Activated naive CD4-positive, alpha-beta T cell treated with anti-CD3 and anti-CD28 coated beads, Interleukin-2, amount 10 ng/mL, durations not matched to agents 7 days and 5 days (primary cell): ENCODE results near the gene ZNF253.
"Not testable (repeated sequence)": the region's sequence is repeated elsewhere in the genome, so short reads cannot be mapped to it uniquely, and the experiment has no call there.

Source experiments
- CTCF ChIA-PET: fragments of 350-600 bp; sonication (Branson Sonifier 250); formaldehyde crosslinking; loops from one replicate; lab custom pipeline; 2021; ENCODE audit warnings: antibody characterized with exemption; lab: Charles Lee
- DNase-seq: peaks from one replicate; pipeline ENCODE4 v3.0.0-alpha.2; 2020
- H3K27ac Mint-ChIP-seq: one replicate; pipeline ENCODE4 v1.8.0; 2021; ENCODE audit warnings: mild to moderate bottlenecking, moderate library complexity, mixed read lengths
- H3K27me3 Mint-ChIP-seq: one replicate; pipeline ENCODE4 v1.8.0; 2021; ENCODE audit warnings: mild to moderate bottlenecking, mixed read lengths
- H3K36me3 Mint-ChIP-seq: one replicate; pipeline ENCODE4 v1.8.0; 2021; ENCODE audit warnings: mixed read lengths
- H3K4me1 Mint-ChIP-seq: one replicate; pipeline ENCODE4 v1.8.0; 2021; ENCODE audit warnings: mixed read lengths
- H3K4me3 Mint-ChIP-seq: one replicate; pipeline ENCODE4 v1.8.0; 2021; ENCODE audit warnings: mild to moderate bottlenecking, moderate library complexity, mixed read lengths
- H3K9me3 Mint-ChIP-seq: one replicate; pipeline ENCODE4 v1.8.0; 2021; ENCODE audit warnings: mixed read lengths

ZNF253 gene

DNA sequence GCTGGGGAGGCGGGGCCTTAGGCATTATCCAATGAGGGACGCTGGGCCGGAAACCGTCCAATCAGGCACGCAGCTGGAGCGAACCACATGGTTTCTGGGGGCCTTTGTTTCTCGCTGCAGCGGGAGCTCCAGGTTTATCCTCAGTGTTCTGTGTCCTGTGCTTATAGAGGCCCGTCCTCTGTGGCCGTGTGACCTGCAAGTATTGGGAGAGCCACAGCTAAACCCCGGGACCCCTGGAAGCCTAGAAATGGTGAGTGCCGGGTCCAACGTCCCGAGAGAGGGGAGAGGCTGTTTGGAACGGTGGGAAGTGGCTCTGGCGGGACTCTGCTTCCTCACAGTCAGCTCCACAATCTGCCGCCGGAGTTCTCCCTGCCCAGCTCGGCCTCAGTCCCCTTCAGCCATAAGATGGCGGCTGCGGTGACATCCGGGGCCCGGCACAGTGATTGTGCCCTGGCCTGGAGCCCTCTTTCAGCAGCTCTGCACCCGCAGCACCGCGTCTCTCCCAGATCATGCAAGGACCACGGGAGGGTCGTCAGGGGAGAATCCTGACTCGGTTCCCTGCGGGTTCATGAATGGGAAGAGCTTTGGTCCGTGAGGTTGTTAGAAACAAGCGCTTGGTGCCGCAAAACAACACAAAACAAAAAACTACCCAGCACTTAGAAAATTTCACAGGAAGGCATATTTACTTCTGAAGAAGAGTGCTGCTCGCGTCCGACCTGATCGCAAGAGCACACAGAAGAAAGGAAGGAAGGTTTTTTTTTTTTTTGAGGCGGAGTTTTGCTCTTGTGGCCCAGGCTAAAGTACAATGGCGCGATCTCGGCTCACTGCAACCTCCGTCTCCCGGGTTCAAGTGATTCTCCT, at the start of gene ZNF253:
TSS of gene ZNF253 (plus strand) at position 133 of the 861 bp plus-strand sequence. CDS start at position 248, 115 bp downstream.
- peaks cover 32% of the 10 kb centered on the region for H3K36me3 Mint-ChIP-seq
- peak within 1 kb of the TSS; percentile 97 for H3K4me3 Mint-ChIP-seq
- peaks cover 2% of the 10 kb centered on the region for H3K27me3 Mint-ChIP-seq

GRCh38 chr19:19816679-19817078, 49.0 kb upstream of the ZNF253 start:
- H3K36me3 Mint-ChIP-seq: peaks cover 85% of the 10 kb centered on the region
- H3K27me3 Mint-ChIP-seq: peaks cover 6% of the 10 kb centered on the region
- H3K4me1 Mint-ChIP-seq: peaks cover 21% of the 10 kb centered on the region
- H3K9me3 Mint-ChIP-seq: peaks cover 68% of the 10 kb centered on the region
- CTCF ChIA-PET: no interaction called here
- H3K4me3 Mint-ChIP-seq: no peak overlapping the region
- DNase-seq: no peak
- H3K27ac Mint-ChIP-seq: peak overlapping the region; percentile 96

More for the DNA sequence above, at the start of gene ZNF253:
- DNase-seq: peak; percentile 98
- CTCF ChIA-PET: interaction anchor here (0.7 to 0.8 kb wide), 2 partner anchors 13 to 133 kb away, joined by 3 read pairs; partner anchors contain the start of gene ZNF14
- Mint-ChIP-seq H3K27ac (peak within 1 kb of the TSS; percentile 99), H3K9me3 (peaks cover 34% of the 10 kb centered on the region), H3K4me1 (peaks cover 22% of the 10 kb centered on the region)

DNA sequence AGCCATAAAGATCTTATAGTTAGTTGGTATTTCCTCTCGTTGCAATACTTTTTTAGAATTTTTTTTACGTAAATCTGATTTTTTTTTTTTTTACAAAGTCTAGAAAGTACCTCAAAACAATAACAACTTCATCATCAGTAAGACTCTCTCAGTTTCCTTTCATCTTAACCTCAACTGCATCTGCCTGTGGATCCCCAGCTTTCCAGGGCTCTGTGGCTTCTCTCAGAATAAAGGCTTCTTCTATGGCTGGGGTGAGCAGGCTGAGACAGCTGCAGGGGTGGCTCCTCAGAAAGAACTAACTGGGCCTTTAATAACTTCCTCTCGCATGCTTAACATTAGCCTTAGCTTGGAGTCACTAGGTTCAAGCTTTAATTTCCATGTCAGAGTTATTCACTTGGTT, 48.3 kb upstream of the ZNF253 start:
- Mint-ChIP-seq H3K4me1 (peaks cover 23% of the 10 kb centered on the region), H3K9me3 (peaks cover 62% of the 10 kb centered on the region), H3K27ac (peak overlapping the region; percentile 96), H3K4me3 (no peak overlapping the region), H3K36me3 (peaks cover 79% of the 10 kb centered on the region), H3K27me3 (peaks cover 7% of the 10 kb centered on the region)
- DNase-seq: peak; percentile 59
- CTCF ChIA-PET: interaction anchor here (0.8 kb wide), 1 partner anchor 41 kb away, joined by 4 read pairs; no protein-coding TSS in a partner anchor

GRCh38 chr19:19820774-19821320, 44.8 kb upstream of the ZNF253 start:
- Mint-ChIP-seq H3K27ac (peak overlapping the region; percentile 100), H3K4me3 (peak overlapping the region; percentile 99), H3K36me3 (peaks cover 57% of the 10 kb centered on the region), H3K9me3 (peaks cover 55% of the 10 kb centered on the region), H3K27me3 (peaks cover 7% of the 10 kb centered on the region), H3K4me1 (peaks cover 23% of the 10 kb centered on the region)
- CTCF ChIA-PET: no interaction called here
- no peak for DNase-seq

- H3K9me3 Mint-ChIP-seq: peaks cover 57% of the 10 kb centered on the region
- H3K4me1 Mint-ChIP-seq: peaks cover 23% of the 10 kb centered on the region
- peaks cover 53% of the 10 kb centered on the region for H3K36me3 Mint-ChIP-seq
- peaks cover 7% of the 10 kb centered on the region for H3K27me3 Mint-ChIP-seq
- H3K4me3 Mint-ChIP-seq: peak within 1 kb of the TSS; percentile 99
- CTCF ChIA-PET: interaction anchor here (0.5 to 1.2 kb wide), 3 partner anchors 12 to 461 kb away, joined by 3 to 5 read pairs (median 3); no protein-coding TSS in a partner anchor
- peak; percentile 97 for DNase-seq
- H3K27ac Mint-ChIP-seq: peak within 1 kb of the TSS; percentile 100
Observed at GRCh38 chr19:19821366-19821951, 44.2 kb upstream of the ZNF253 start, which contains the start of gene ZNF506. Gene ZNF506 (minus strand): TSS chr19:19821750. CDS start chr19:19821603, 147 bp downstream.

DNA sequence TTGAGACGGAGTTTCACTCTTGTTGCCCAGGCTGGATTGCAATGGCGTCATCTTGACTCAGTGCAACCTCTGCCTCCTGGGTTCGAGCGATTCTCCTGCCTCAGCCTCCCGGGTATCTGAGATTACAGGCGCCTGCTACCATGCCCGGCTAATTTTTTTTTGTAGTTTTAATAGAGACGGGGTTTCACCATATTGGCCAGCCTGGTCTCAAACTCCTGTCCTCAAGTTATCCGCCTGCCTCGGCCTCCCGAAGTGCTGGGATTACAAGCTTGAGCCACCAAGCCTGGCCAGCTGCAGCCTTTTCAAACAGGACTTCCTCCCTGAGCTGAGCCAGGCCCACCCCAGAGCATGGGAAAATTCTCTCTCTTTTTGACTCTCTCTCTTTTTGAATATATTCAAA, 43.7 kb upstream of the ZNF253 start:
- H3K4me1 Mint-ChIP-seq: peaks cover 22% of the 10 kb centered on the region
- CTCF ChIA-PET: interaction anchor here (0.7 to 1.2 kb wide), 3 partner anchors 12 to 49 kb away, joined by 3 to 5 read pairs (median 3); no protein-coding TSS in a partner anchor
- not testable (repeated sequence) for H3K27me3 Mint-ChIP-seq, DNase-seq
- peak overlapping the region; percentile 100 for H3K27ac Mint-ChIP-seq
- H3K4me3 Mint-ChIP-seq: peak overlapping the region; percentile 99
- peaks cover 51% of the 10 kb centered on the region for H3K36me3 Mint-ChIP-seq
- peaks cover 60% of the 10 kb centered on the region for H3K9me3 Mint-ChIP-seq

GRCh38 chr19:19823916-19824315, 41.8 kb upstream of the ZNF253 start:
- Mint-ChIP-seq H3K27me3 (peaks cover 7% of the 10 kb centered on the region), H3K27ac (peak overlapping the region; percentile 11), H3K4me1 (peaks cover 10% of the 10 kb centered on the region), H3K9me3 (peaks cover 64% of the 10 kb centered on the region), H3K4me3 (no peak overlapping the region), H3K36me3 (peaks cover 42% of the 10 kb centered on the region)
- CTCF ChIA-PET: no interaction called here
- no peak for DNase-seq

- Mint-ChIP-seq H3K27me3 (no peaks in the 10 kb centered on the region), H3K4me3 (no peak overlapping the region), H3K9me3 (peaks cover 68% of the 10 kb centered on the region), H3K36me3 (peaks cover 25% of the 10 kb centered on the region), H3K27ac (no peak overlapping the region), H3K4me1 (peaks cover 2% of the 10 kb centered on the region)
- DNase-seq: no peak
- CTCF ChIA-PET: no interaction called here
Observed at GRCh38 chr19:19826875-19827274, 38.8 kb upstream of the ZNF253 start.

- Mint-ChIP-seq H3K27ac (no peak overlapping the region), H3K4me3 (no peak overlapping the region), H3K27me3 (no peaks in the 10 kb centered on the region), H3K4me1 (no peaks in the 10 kb centered on the region), H3K9me3 (peaks cover 48% of the 10 kb centered on the region), H3K36me3 (peaks cover 19% of the 10 kb centered on the region)
- no peak for DNase-seq
- CTCF ChIA-PET: no interaction called here
Observed at GRCh38 chr19:19835560-19836038, 30.1 kb upstream of the ZNF253 start.

GRCh38 chr19:19847781-19848180, 17.9 kb upstream of the ZNF253 start:
- no peak overlapping the region for H3K4me3 Mint-ChIP-seq
- DNase-seq: no peak
- no peaks in the 10 kb centered on the region for H3K4me1 Mint-ChIP-seq
- no peaks in the 10 kb centered on the region for H3K27me3 Mint-ChIP-seq
- no peak overlapping the region for H3K27ac Mint-ChIP-seq
- H3K9me3 Mint-ChIP-seq: peaks cover 18% of the 10 kb centered on the region
- peaks cover 4% of the 10 kb centered on the region for H3K36me3 Mint-ChIP-seq
- CTCF ChIA-PET: no interaction called here

DNA sequence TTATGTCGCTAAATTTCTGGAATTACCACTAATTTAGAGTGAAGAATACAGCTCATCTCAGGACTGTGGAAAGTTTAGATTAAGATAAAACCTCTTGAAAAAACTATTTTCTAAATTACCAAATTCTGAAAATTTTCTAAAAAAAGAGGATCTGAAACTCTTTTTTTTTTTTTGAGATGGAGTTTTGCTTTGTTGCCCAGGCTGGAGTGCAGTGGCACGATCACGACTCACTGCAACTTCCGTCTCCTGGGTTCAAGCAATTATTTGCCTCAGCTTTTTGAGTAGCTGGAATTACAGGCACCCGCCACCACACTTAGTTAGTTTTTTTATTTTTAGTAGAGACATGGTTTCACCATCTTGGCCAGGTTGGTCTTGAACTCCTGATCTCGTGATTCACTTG, 16.6 kb upstream of the ZNF253 start:
- H3K4me1 Mint-ChIP-seq: no peaks in the 10 kb centered on the region
- no peak for DNase-seq
- H3K4me3 Mint-ChIP-seq: no peak overlapping the region
- H3K27ac Mint-ChIP-seq: no peak overlapping the region
- CTCF ChIA-PET: no interaction called here
- H3K36me3 Mint-ChIP-seq: peaks cover 4% of the 10 kb centered on the region
- H3K27me3 Mint-ChIP-seq: no peaks in the 10 kb centered on the region
- H3K9me3 Mint-ChIP-seq: peaks cover 15% of the 10 kb centered on the region

- H3K4me1 Mint-ChIP-seq, H3K36me3 Mint-ChIP-seq, DNase-seq, H3K27me3 Mint-ChIP-seq, CTCF ChIA-PET, H3K4me3 Mint-ChIP-seq, H3K27ac Mint-ChIP-seq: not testable (repeated sequence)
- peaks cover 20% of the 10 kb centered on the region for H3K9me3 Mint-ChIP-seq
Observed at GRCh38 chr19:19851740-19852139, 13.9 kb upstream of the ZNF253 start.

DNA sequence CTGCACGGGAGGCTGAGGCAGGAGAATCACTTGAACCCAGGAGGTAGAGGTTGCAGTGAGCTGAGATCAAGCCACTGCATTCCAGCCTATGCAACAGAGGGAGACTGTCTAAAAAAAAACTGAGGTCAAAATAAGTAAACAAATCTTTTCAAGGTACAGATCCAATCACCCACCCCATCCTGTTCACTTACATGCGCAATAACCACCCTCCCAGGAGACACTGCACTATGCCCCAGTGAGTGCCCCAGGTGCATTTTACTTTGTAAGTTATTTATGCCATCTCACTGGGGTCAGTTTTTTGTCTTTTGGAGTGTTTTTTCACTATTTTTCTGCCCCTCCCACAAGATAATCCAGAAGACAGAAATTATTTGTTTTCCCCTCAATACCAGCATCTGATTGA, 6.9 kb upstream of the ZNF253 start:
- CTCF ChIA-PET: no interaction called here
- H3K27me3 Mint-ChIP-seq: peaks cover 8% of the 10 kb centered on the region
- H3K27ac Mint-ChIP-seq: no peak overlapping the region
- peaks cover 53% of the 10 kb centered on the region for H3K9me3 Mint-ChIP-seq
- H3K4me1 Mint-ChIP-seq: peaks cover 9% of the 10 kb centered on the region
- DNase-seq: no peak
- peaks cover 12% of the 10 kb centered on the region for H3K36me3 Mint-ChIP-seq
- no peak overlapping the region for H3K4me3 Mint-ChIP-seq
